B cell (primary cell): Measurements from ENCODE around the gene TDG. TPM values are rescaled to one million over a fixed set of nuclear protein-coding genes. Genes with fewer than 3 reads are reported as not detected.

Source experiments
- ATAC-seq: fragments of 200-7000 bp; cut with Tn5 transposase; one replicate; pipeline ENCODE4 v1.10.0; 2021; ENCODE audit warnings: low read depth, mild to moderate bottlenecking, moderate number of reproducible peaks, moderate library complexity
- CTCF ChIA-PET: fragments of 350-600 bp; sonication (Branson Sonifier 250); formaldehyde crosslinking; loops from one replicate; lab custom pipeline; 2021; ENCODE audit warnings: antibody characterized with exemption, inconsistent platforms; lab: Charles Lee
- POLR2A ChIA-PET: fragments of 350-600 bp; sonication (Branson Sonifier 250); formaldehyde crosslinking; loops from one replicate; lab custom pipeline; 2021; ENCODE audit warnings: antibody characterized with exemption; lab: Charles Lee
- DNase-seq: peaks from one replicate; pipeline ENCODE4 v3.0.0; 2013
- H2AFZ ChIP-seq: 2 replicates; pipeline ENCODE4 v1.6.1; 2012; ENCODE audit warnings: mild to moderate bottlenecking, low read depth, low read length; ENCODE audit not compliant: insufficient read depth, poor library complexity, severe bottlenecking
- H3K27ac ChIP-seq, 2 donors: 1 replicate in 1 of 2; 2 replicates in 1 of 2; pipeline ENCODE4 v1.5.1; 2012 to 2013; ENCODE audit warnings: low read length in 2 of 2, mild to moderate bottlenecking in 2 of 2, moderate library complexity in 1 of 2
- H3K27me3 ChIP-seq, 4 experiments: fragments of 200-600 bp in 1 of 4; sonication (generic) in 1 of 4; replicated peaks in 1 of 4; 1 replicate in 2 of 4; 2 replicates in 2 of 4; pipeline versions ENCODE4 v1.6.1 to v1.7.0; 2013 to 2016; ENCODE audit warnings: low read length in 3 of 4, mild to moderate bottlenecking in 2 of 4, mixed read lengths in 1 of 4, moderate library complexity in 1 of 4; ENCODE audit not compliant: insufficient read depth in 4 of 4, control insufficient read depth in 3 of 4; ENCODE audit errors: control extremely low read depth in 1 of 4
- H3K36me3 ChIP-seq, 2 experiments: replicated peaks in 1 of 2; 1 replicate in 1 of 2; 2 replicates in 1 of 2; pipeline versions ENCODE4 v1.6.1 to v1.7.1; 2013; ENCODE audit warnings: low read length in 1 of 2; ENCODE audit not compliant: insufficient read depth in 2 of 2, control insufficient read depth in 1 of 2; ENCODE audit errors: control extremely low read depth in 1 of 2, extremely low read depth in 1 of 2
- H3K4me1 ChIP-seq, 2 donors: fragments of 200-600 bp in 1 of 2; sonication (generic) in 1 of 2; 1 replicate in 1 of 2; 2 replicates in 1 of 2; pipeline versions ENCODE4 v1.5.1 to v1.6.1; 2013 to 2017; ENCODE audit warnings: low read length in 2 of 2; ENCODE audit not compliant: control insufficient read depth in 2 of 2, insufficient read depth in 2 of 2
- H3K4me2 ChIP-seq: replicated peaks from 2 replicates; pipeline ENCODE3; 2012; ENCODE audit warnings: mild to moderate bottlenecking, low read depth, low read length; ENCODE audit not compliant: poor library complexity, severe bottlenecking
- H3K4me3 ChIP-seq, 5 experiments: fragments of 200-600 bp in 1 of 5; sonication (generic) in 1 of 5; 1 replicate in 3 of 5; 2 replicates in 2 of 5; pipeline versions ENCODE4 v1.5.1 to v1.7.0; 2011 to 2016; ENCODE audit warnings: low read length in 4 of 5, mild to moderate bottlenecking in 4 of 5, low read depth in 2 of 5, control low read depth in 1 of 5, moderate library complexity in 1 of 5; ENCODE audit not compliant: insufficient read depth in 1 of 5; ENCODE audit errors: control extremely low read depth in 1 of 5, extremely low read depth in 1 of 5
- H3K79me2 ChIP-seq: fragments of 200-600 bp; sonication (generic); one replicate; pipeline ENCODE4 v1.6.0; 2016; ENCODE audit warnings: low read length; ENCODE audit not compliant: control insufficient read depth, insufficient read depth
- H3K9ac ChIP-seq: fragments of 200-600 bp; sonication (generic); 2 replicates; pipeline ENCODE4 v1.6.1; 2017; ENCODE audit warnings: mild to moderate bottlenecking, low read length, moderate library complexity
- H3K9me3 ChIP-seq, 3 donors: one replicate each; pipeline versions ENCODE4 v1.6.1 to v1.7.1; 2013; ENCODE audit warnings: low read length in 2 of 3; ENCODE audit not compliant: control insufficient read depth in 2 of 3, insufficient read depth in 1 of 3; ENCODE audit errors: control extremely low read depth in 1 of 3
- H4K20me1 ChIP-seq: 2 replicates; pipeline ENCODE4 v1.6.0; 2012; ENCODE audit warnings: mild to moderate bottlenecking, low read length; ENCODE audit not compliant: insufficient read depth, control insufficient read depth, poor library complexity, severe bottlenecking
- H3K27ac Mint-ChIP-seq: one replicate; pipeline ENCODE4 v1.8.0; 2021; ENCODE audit warnings: mixed read lengths
- H3K27me3 Mint-ChIP-seq: one replicate; pipeline ENCODE4 v1.8.0; 2021; ENCODE audit warnings: mixed read lengths
- H3K4me1 Mint-ChIP-seq: one replicate; pipeline ENCODE4 v1.8.0; 2021; ENCODE audit warnings: mixed read lengths
- H3K4me3 Mint-ChIP-seq: one replicate; pipeline ENCODE4 v1.8.0; 2021; ENCODE audit warnings: mixed read lengths
- H3K9me3 Mint-ChIP-seq: one replicate; pipeline ENCODE4 v1.8.0; 2022; ENCODE audit warnings: mixed read lengths; ENCODE audit not compliant: insufficient read depth
- EZH2 ChIP-seq: IDR thresholded peaks from 2 replicates; pipeline ENCODE4 v1.6.1; 2012; ENCODE audit warnings: borderline replicate concordance, low read depth, mild to moderate bottlenecking, moderate library complexity, low read length; ENCODE audit not compliant: insufficient read depth, poor library complexity, severe bottlenecking
- WGBS: methylation state at CpG from one replicate; pipeline ENCODE4 v1.1.5; 2013; ENCODE audit warnings: missing lambda C conversion rate; ENCODE audit not compliant: insufficient coverage; 5-methylcytosine and 5-hydroxymethylcytosine counted together
- intact Hi-C: fragments of 100-400 bp; cut with micrococcal nuclease; formaldehyde crosslinking; loops from one replicate; pipeline ENCODE4 v1.10.0; 2022
- polyA plus RNA-seq: library from polyadenylated mRNA; depleted of rRNA; stranded (reverse); fragments of >200 nt; gene quantifications from 2 replicates; pipeline ENCODE4 v1.2.3, GENCODE V29; 2012
- total RNA-seq, 2 donors: library from RNA; stranded (reverse); fragments of 120-200 nt in 1 of 2; gene quantifications; 1 replicate in 1 of 2; 2 replicates in 1 of 2; pipeline versions ENCODE4 v1.2.3 to v1.2.4, GENCODE V29; 2013 to 2022
- TF ChIP-seq, protein P1 (sequence below): fragments of 200-600 bp; IDR thresholded peaks from one replicate; pipeline ENCODE4 v1.8.0; 2022; ENCODE audit warnings: antibody characterized with exemption, mild to moderate bottlenecking

TDG gene
- total and polyA plus RNA-seq, 2 donors (not counting 1 experiment from before 2014, with no cell fraction given): 8.6 to 35.5 TPM

DNA sequence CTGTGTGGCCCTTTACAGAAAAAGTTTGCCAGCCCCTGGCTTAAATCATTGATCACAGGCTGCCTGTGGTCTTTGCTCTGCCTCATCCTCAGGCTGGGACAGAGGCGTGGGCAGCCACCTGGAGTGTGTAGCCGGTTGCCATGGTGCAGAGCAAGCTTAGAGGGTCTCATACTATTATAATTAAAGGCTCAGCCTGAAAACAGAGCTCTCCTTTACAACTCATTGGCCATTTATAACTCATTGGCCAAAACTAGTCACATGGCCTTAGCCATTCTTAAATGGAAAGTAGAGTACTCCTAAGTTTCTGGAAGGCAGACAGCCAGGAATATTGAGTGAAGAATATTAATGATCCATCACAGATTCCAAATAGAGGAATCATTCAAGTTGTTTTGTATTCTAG lies 32.4 kb upstream of the TDG start:
- H3K4me1 ChIP-seq: peaks cover 23 to 25% of the 10 kb centered on the region in 2 donors
- peaks cover 56% of the 10 kb centered on the region for H3K4me1 Mint-ChIP-seq
- TF ChIP-seq, protein P1, sequence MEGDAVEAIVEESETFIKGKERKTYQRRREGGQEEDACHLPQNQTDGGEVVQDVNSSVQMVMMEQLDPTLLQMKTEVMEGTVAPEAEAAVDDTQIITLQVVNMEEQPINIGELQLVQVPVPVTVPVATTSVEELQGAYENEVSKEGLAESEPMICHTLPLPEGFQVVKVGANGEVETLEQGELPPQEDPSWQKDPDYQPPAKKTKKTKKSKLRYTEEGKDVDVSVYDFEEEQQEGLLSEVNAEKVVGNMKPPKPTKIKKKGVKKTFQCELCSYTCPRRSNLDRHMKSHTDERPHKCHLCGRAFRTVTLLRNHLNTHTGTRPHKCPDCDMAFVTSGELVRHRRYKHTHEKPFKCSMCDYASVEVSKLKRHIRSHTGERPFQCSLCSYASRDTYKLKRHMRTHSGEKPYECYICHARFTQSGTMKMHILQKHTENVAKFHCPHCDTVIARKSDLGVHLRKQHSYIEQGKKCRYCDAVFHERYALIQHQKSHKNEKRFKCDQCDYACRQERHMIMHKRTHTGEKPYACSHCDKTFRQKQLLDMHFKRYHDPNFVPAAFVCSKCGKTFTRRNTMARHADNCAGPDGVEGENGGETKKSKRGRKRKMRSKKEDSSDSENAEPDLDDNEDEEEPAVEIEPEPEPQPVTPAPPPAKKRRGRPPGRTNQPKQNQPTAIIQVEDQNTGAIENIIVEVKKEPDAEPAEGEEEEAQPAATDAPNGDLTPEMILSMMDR: no peak
- TF ChIP-seq EZH2: no peak
- peaks cover 7 to 58% of the 10 kb centered on the region in 2 experiments for H3K36me3 ChIP-seq
- ATAC-seq (no peak), DNase-seq (no peak)
- intact Hi-C loops: loop anchor here (5.0 kb wide), 1 partner anchor 1871 kb away; the partner anchor contains the start of gene WASHC3
- H3K4me3 Mint-ChIP-seq: no peak overlapping the region
- no peak overlapping the region for H2AFZ ChIP-seq
- no peaks in the 10 kb centered on the region for H3K27me3 ChIP-seq
- no peaks in the 10 kb centered on the region for H3K9me3 Mint-ChIP-seq
- no peak overlapping the region for H3K9ac ChIP-seq
- no peak overlapping the region for H3K4me3 ChIP-seq
- peaks cover 14% of the 10 kb centered on the region for H4K20me1 ChIP-seq
- no peak overlapping the region for H3K4me2 ChIP-seq
- H3K9me3 ChIP-seq: no peaks in the 10 kb centered on the region
- CTCF ChIA-PET: no interaction called here
- peak overlapping the region in 1 of 2 donors; percentile 31 for H3K27ac ChIP-seq
- no CpG with 5 or more reads among the region's 2 CpGs for WGBS
- no peak overlapping the region for H3K27ac Mint-ChIP-seq
- peaks cover 63% of the 10 kb centered on the region for H3K79me2 ChIP-seq
- H3K27me3 Mint-ChIP-seq: no peaks in the 10 kb centered on the region
- POLR2A ChIA-PET: no interaction called here

DNA sequence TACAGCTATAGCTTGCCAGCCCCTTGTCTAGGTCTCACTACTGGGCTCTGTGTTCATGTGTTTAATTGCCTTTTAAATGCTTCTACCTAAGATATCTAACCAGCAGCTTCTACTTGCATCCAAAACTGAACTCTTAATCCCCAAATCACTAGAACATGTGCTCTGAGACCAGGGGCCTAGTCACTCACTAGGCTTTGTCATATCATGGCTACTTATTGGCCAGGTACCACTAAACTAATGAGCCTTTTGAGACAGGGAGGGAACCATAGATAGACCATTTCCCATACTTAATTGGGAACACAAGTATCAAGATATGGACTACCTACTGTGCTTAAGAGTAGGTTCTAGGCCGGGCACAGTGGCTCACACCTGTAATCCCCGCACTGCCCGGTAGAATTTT lies 29.0 kb upstream of the TDG start:
- Histone ChIP-seq H3K4me3 (no peak overlapping the region), H3K79me2 (peaks cover 54% of the 10 kb centered on the region), H4K20me1 (peaks cover 4% of the 10 kb centered on the region), H3K27me3 (no peaks in the 10 kb centered on the region), H3K4me2 (no peak overlapping the region), H3K4me1 (peaks cover 9 to 12% of the 10 kb centered on the region in 2 donors), H3K9me3 (no peaks in the 10 kb centered on the region), H3K27ac (no peak overlapping the region), H2AFZ (no peak overlapping the region), H3K36me3 (peaks cover 21 to 92% of the 10 kb centered on the region in 2 experiments), H3K9ac (no peak overlapping the region)
- DNase-seq (no peak), ATAC-seq (no peak)
- ChIA-PET CTCF (interaction anchor here (0.7 kb wide), 1 partner anchor 53 kb away, joined by 3 read pairs; no protein-coding TSS in a partner anchor), POLR2A (no interaction called here)
- intact Hi-C loops: no loop called here
- no CpG with 5 or more reads among the region's 3 CpGs for WGBS
- Mint-ChIP-seq H3K27me3 (no peaks in the 10 kb centered on the region), H3K4me3 (no peak overlapping the region), H3K9me3 (no peaks in the 10 kb centered on the region), H3K4me1 (peaks cover 37% of the 10 kb centered on the region), H3K27ac (peak overlapping the region; percentile 46)
- TF ChIP-seq, protein P1: no peak
- no peak for TF ChIP-seq EZH2
